Measurements from ENCODE around the gene ZC3H11A.
"Not testable (repeated sequence)": the region's sequence is repeated elsewhere in the genome, so short reads cannot be mapped to it uniquely, and the experiment has no call there.

DNA sequence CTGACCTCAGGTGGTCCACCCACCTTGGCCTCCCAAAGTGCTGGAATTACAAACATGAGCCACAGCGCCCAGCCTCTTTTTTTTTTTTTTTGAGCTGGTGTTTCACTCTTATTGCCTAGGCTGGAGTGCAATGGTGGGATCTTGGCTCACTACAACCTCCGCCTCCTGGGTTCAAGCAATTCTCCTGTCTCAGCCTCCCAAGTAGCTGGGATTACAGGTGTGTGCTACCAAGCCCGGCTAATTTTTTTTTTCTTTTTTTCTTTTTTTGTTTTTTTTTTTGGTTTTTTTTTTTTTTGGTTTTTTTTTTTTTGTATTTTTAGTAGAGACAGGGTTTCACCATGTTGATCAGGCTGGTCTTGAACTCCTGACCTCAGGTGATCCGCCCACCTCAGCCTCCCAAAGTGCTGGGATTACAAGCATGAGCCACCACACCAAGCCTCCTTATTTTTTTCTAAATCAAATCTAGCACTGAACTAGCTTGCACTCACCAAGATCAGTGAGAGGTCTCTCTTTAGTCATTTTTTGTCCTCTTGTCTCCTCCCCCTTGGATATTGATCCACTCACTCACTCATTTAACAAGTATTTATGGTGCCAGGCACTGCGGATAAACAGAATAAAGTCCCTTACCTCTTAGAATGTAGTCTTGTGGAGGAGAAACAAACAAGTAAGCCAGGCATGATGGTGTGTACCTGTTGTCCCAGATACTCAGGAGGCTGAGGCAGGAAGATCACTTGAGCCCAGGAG is 43.6 kb upstream of the ZC3H11A start:
- TF ChIP-seq, protein P1, sequence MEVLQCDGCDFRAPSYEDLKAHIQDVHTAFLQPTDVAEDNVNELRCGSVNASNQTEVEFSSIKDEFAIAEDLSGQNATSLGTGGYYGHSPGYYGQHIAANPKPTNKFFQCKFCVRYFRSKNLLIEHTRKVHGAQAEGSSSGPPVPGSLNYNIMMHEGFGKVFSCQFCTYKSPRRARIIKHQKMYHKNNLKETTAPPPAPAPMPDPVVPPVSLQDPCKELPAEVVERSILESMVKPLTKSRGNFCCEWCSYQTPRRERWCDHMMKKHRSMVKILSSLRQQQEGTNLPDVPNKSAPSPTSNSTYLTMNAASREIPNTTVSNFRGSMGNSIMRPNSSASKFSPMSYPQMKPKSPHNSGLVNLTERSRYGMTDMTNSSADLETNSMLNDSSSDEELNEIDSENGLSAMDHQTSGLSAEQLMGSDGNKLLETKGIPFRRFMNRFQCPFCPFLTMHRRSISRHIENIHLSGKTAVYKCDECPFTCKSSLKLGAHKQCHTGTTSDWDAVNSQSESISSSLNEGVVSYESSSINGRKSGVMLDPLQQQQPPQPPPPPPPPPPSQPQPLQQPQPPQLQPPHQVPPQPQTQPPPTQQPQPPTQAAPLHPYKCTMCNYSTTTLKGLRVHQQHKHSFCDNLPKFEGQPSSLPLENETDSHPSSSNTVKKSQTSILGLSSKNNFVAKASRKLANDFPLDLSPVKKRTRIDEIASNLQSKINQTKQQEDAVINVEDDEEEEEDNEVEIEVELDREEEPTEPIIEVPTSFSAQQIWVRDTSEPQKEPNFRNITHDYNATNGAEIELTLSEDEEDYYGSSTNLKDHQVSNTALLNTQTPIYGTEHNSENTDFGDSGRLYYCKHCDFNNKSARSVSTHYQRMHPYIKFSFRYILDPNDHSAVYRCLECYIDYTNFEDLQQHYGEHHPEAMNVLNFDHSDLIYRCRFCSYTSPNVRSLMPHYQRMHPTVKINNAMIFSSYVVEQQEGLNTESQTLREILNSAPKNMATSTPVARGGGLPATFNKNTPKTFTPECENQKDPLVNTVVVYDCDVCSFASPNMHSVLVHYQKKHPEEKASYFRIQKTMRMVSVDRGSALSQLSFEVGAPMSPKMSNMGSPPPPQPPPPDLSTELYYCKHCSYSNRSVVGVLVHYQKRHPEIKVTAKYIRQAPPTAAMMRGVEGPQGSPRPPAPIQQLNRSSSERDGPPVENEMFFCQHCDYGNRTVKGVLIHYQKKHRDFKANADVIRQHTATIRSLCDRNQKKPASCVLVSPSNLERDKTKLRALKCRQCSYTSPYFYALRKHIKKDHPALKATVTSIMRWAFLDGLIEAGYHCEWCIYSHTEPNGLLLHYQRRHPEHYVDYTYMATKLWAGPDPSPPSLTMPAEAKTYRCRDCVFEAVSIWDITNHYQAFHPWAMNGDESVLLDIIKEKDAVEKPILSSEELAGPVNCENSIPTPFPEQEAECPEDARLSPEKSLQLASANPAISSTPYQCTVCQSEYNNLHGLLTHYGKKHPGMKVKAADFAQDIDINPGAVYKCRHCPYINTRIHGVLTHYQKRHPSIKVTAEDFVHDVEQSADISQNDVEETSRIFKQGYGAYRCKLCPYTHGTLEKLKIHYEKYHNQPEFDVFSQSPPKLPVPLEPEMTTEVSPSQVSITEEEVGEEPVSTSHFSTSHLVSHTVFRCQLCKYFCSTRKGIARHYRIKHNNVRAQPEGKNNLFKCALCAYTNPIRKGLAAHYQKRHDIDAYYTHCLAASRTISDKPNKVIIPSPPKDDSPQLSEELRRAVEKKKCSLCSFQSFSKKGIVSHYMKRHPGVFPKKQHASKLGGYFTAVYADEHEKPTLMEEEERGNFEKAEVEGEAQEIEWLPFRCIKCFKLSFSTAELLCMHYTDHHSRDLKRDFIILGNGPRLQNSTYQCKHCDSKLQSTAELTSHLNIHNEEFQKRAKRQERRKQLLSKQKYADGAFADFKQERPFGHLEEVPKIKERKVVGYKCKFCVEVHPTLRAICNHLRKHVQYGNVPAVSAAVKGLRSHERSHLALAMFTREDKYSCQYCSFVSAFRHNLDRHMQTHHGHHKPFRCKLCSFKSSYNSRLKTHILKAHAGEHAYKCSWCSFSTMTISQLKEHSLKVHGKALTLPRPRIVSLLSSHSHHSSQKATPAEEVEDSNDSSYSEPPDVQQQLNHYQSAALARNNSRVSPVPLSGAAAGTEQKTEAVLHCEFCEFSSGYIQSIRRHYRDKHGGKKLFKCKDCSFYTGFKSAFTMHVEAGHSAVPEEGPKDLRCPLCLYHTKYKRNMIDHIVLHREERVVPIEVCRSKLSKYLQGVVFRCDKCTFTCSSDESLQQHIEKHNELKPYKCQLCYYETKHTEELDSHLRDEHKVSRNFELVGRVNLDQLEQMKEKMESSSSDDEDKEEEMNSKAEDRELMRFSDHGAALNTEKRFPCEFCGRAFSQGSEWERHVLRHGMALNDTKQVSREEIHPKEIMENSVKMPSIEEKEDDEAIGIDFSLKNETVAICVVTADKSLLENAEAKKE (CRISPR knock-in tag; IDR thresholded peaks at IDR 0.05) = not testable (repeated sequence)
- TF ChIP-seq, protein P2, sequence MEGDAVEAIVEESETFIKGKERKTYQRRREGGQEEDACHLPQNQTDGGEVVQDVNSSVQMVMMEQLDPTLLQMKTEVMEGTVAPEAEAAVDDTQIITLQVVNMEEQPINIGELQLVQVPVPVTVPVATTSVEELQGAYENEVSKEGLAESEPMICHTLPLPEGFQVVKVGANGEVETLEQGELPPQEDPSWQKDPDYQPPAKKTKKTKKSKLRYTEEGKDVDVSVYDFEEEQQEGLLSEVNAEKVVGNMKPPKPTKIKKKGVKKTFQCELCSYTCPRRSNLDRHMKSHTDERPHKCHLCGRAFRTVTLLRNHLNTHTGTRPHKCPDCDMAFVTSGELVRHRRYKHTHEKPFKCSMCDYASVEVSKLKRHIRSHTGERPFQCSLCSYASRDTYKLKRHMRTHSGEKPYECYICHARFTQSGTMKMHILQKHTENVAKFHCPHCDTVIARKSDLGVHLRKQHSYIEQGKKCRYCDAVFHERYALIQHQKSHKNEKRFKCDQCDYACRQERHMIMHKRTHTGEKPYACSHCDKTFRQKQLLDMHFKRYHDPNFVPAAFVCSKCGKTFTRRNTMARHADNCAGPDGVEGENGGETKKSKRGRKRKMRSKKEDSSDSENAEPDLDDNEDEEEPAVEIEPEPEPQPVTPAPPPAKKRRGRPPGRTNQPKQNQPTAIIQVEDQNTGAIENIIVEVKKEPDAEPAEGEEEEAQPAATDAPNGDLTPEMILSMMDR (conservative IDR thresholded peaks at IDR 0.05; ENCODE audit: low read depth in 2 of 2) = not testable (repeated sequence)
- TF ChIP-seq POLR2AphosphoS5 (IDR thresholded peaks at IDR 0.05; ENCODE audit: low read depth); CREB1 (CRISPR knock-in tag; IDR thresholded peaks at IDR 0.05; ENCODE audit: low read depth): not testable (repeated sequence)
- TF ChIP-seq, protein P3, sequence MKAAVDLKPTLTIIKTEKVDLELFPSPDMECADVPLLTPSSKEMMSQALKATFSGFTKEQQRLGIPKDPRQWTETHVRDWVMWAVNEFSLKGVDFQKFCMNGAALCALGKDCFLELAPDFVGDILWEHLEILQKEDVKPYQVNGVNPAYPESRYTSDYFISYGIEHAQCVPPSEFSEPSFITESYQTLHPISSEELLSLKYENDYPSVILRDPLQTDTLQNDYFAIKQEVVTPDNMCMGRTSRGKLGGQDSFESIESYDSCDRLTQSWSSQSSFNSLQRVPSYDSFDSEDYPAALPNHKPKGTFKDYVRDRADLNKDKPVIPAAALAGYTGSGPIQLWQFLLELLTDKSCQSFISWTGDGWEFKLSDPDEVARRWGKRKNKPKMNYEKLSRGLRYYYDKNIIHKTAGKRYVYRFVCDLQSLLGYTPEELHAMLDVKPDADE (IDR thresholded peaks at IDR 0.05) = not testable (repeated sequence)
- TF ChIP-seq, protein P4, sequence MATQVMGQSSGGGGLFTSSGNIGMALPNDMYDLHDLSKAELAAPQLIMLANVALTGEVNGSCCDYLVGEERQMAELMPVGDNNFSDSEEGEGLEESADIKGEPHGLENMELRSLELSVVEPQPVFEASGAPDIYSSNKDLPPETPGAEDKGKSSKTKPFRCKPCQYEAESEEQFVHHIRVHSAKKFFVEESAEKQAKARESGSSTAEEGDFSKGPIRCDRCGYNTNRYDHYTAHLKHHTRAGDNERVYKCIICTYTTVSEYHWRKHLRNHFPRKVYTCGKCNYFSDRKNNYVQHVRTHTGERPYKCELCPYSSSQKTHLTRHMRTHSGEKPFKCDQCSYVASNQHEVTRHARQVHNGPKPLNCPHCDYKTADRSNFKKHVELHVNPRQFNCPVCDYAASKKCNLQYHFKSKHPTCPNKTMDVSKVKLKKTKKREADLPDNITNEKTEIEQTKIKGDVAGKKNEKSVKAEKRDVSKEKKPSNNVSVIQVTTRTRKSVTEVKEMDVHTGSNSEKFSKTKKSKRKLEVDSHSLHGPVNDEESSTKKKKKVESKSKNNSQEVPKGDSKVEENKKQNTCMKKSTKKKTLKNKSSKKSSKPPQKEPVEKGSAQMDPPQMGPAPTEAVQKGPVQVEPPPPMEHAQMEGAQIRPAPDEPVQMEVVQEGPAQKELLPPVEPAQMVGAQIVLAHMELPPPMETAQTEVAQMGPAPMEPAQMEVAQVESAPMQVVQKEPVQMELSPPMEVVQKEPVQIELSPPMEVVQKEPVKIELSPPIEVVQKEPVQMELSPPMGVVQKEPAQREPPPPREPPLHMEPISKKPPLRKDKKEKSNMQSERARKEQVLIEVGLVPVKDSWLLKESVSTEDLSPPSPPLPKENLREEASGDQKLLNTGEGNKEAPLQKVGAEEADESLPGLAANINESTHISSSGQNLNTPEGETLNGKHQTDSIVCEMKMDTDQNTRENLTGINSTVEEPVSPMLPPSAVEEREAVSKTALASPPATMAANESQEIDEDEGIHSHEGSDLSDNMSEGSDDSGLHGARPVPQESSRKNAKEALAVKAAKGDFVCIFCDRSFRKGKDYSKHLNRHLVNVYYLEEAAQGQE (IDR thresholded peaks at IDR 0.05; ENCODE audit: unreplicated experiment) = not testable (repeated sequence)
